Liver (tissue), 9 donors: ENCODE measurements around the gene CHODL. TPM values are rescaled to one million over a fixed set of nuclear protein-coding genes. Genes with fewer than 3 reads are reported as not detected.

Experiments
- DNase-seq: peaks from one replicate; pipeline ENCODE4 v3.0.0-alpha.2; 2017; ENCODE audit warnings: low spot score
- H3K27ac ChIP-seq, 2 donors: one replicate each; pipeline ENCODE4 v1.7.0; 2013; ENCODE audit warnings: inconsistent platforms in 2 of 2, low read length in 2 of 2, control low read depth in 1 of 2, low read depth in 1 of 2, mild to moderate bottlenecking in 1 of 2
- H3K27me3 ChIP-seq, 4 donors: one replicate each; pipeline versions ENCODE4 v1.6.1 to v1.7.0; 2013; ENCODE audit warnings: low read length in 3 of 4, inconsistent platforms in 1 of 4, mild to moderate bottlenecking in 1 of 4, moderate library complexity in 1 of 4; ENCODE audit not compliant: control insufficient read depth in 4 of 4, insufficient read depth in 4 of 4
- H3K36me3 ChIP-seq, 4 donors: one replicate each; pipeline versions ENCODE4 v1.6.1 to v1.7.0; 2013; ENCODE audit warnings: low read length in 3 of 4, mild to moderate bottlenecking in 3 of 4, low read depth in 1 of 4, moderate library complexity in 1 of 4; ENCODE audit not compliant: control insufficient read depth in 4 of 4, insufficient read depth in 3 of 4
- H3K4me1 ChIP-seq, 4 donors: one replicate each; pipeline versions ENCODE4 v1.6.1 to v1.7.0; 2013; ENCODE audit warnings: low read length in 3 of 4, mild to moderate bottlenecking in 3 of 4, moderate library complexity in 1 of 4; ENCODE audit not compliant: control insufficient read depth in 4 of 4, insufficient read depth in 4 of 4
- H3K4me3 ChIP-seq, 3 donors: one replicate each; pipeline versions ENCODE4 v1.6.1 to v1.7.0; 2013; ENCODE audit warnings: low read length in 3 of 3, control low read depth in 1 of 3, low read depth in 1 of 3, mild to moderate bottlenecking in 1 of 3
- H3K9ac ChIP-seq, 2 donors: one replicate each; pipeline ENCODE4 v1.7.0; 2013; ENCODE audit warnings: low read length in 2 of 2, mild to moderate bottlenecking in 2 of 2, moderate library complexity in 2 of 2, control low read depth in 1 of 2, low read depth in 1 of 2
- H3K9me3 ChIP-seq, 4 donors: one replicate each; pipeline versions ENCODE4 v1.6.1 to v1.7.0; 2013; ENCODE audit warnings: low read length in 3 of 4; ENCODE audit not compliant: control insufficient read depth in 4 of 4
- ATF3 ChIP-seq: IDR thresholded peaks from 2 replicates; pipeline ENCODE4 v1.6.1; 2016; ENCODE audit warnings: antibody characterized with exemption
- EGR1 ChIP-seq, 2 donors: IDR thresholded peaks; 2 replicates each; pipeline ENCODE4 v1.6.1; 2016 to 2018; ENCODE audit warnings: antibody characterized with exemption in 2 of 2, low read depth in 2 of 2
- FOXA1 ChIP-seq: IDR thresholded peaks from 2 replicates; pipeline ENCODE4 v1.6.1; 2016; ENCODE audit warnings: antibody characterized with exemption
- NR2F2 ChIP-seq: IDR thresholded peaks from 2 replicates; pipeline ENCODE4 v1.6.1; 2016; ENCODE audit warnings: antibody characterized with exemption
- RAD21 ChIP-seq, 2 donors: IDR thresholded peaks; 2 replicates each; pipeline ENCODE4 v1.6.1; 2016; ENCODE audit warnings: antibody characterized with exemption in 2 of 2, mild to moderate bottlenecking in 2 of 2
- REST ChIP-seq: IDR thresholded peaks from 2 replicates; pipeline ENCODE4 v1.6.1; 2016; ENCODE audit warnings: antibody characterized with exemption, mild to moderate bottlenecking
- SP1 ChIP-seq: IDR thresholded peaks from 2 replicates; pipeline ENCODE4 v1.6.1; 2018; ENCODE audit warnings: antibody characterized with exemption, mild to moderate bottlenecking
- TAF1 ChIP-seq: conservative IDR thresholded peaks from 2 replicates; pipeline ENCODE4 v1.6.1; 2016; ENCODE audit warnings: antibody characterized with exemption, mild to moderate bottlenecking
- YY1 ChIP-seq: IDR thresholded peaks from 2 replicates; pipeline ENCODE4 v1.6.1; 2016; ENCODE audit warnings: antibody characterized with exemption, mild to moderate bottlenecking
- WGBS: extraction: QIAGEN DNeasy Blood & Tissue Kit; methylation state at CpG from one replicate; pipeline ENCODE4 v1.1.7; 2013; 5-methylcytosine and 5-hydroxymethylcytosine counted together
- polyA plus RNA-seq, 2 donors: library from polyadenylated mRNA; stranded (reverse) in 1 of 2; unstranded in 1 of 2; fragments of 200-250 nt in 1 of 2; fragments of >200 nt in 1 of 2; fragmentation: Nextera tagmentation in 1 of 2; extraction: Ambion mirVana in 1 of 2; gene quantifications; one replicate each; pipeline versions ENCODE4 v1.2.1 to v1.2.3, GENCODE V29; 2013 to 2015
- total RNA-seq, 2 donors: library from RNA; depleted of rRNA; stranded (reverse); fragments of >200 nt; gene quantifications; one replicate each; pipeline ENCODE4 v1.2.3, GENCODE V29; 2014
- TF ChIP-seq, protein P1 (sequence below): fragments of 150-350 bp; IDR thresholded peaks from 2 replicates; pipeline ENCODE4 v1.5.1; 2017; ENCODE audit warnings: improper control_type of control experiment, low read depth, low read length; ENCODE audit not compliant: missing input control
- TF ChIP-seq, protein P2 (sequence below): IDR thresholded peaks from 2 replicates; pipeline ENCODE4 v1.6.1; 2016; ENCODE audit warnings: antibody characterized with exemption
- TF ChIP-seq, protein P3 (sequence below): IDR thresholded peaks from 2 replicates; pipeline ENCODE4 v1.6.1; 2016; ENCODE audit warnings: antibody characterized with exemption
- donor health status: healthy.
- donor health status: healthy.
- donor health status: healthy.
- donor health status: healthy.
- donor health status: healthy.

The CHODL gene
- total and polyA plus RNA-seq, 4 donors = 0.22 TPM; not detected in 3

DNA sequence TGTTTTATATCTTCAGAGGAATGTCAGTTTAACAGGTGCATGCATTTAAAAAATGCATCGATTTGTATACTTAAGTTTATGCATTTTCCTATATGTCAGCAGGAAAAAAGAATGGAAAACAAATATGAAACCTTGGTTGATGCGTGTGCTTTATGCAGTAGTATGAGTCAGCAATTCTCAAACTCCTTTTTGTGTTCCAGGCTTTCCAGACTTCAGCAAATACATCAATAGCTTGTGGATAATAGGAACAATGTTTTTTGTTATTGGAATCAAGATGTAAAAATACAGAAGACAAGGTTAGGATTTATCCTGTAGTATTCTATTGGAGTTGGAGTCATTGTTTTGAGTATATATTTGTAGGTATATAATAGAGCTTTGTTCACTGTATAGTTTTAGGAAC lies 45.2 kb downstream of the CHODL start:
- peaks cover 0 to 9% (median 0%) of the 10 kb centered on the region in 4 donors for H3K27me3 ChIP-seq
- H3K4me3 ChIP-seq = no peak overlapping the region
- no peaks in the 10 kb centered on the region for H3K9me3 ChIP-seq
- no peak overlapping the region for H3K9ac ChIP-seq
- no peak for DNase-seq
- WGBS = 47% methylated on average over 2 of the region's 2 CpGs
- H3K36me3 ChIP-seq = no peaks in the 10 kb centered on the region
- no peak overlapping the region for H3K27ac ChIP-seq
- TF ChIP-seq SP1 = no peak
- no peak for TF ChIP-seq FOXA1
- TF ChIP-seq, protein P1, sequence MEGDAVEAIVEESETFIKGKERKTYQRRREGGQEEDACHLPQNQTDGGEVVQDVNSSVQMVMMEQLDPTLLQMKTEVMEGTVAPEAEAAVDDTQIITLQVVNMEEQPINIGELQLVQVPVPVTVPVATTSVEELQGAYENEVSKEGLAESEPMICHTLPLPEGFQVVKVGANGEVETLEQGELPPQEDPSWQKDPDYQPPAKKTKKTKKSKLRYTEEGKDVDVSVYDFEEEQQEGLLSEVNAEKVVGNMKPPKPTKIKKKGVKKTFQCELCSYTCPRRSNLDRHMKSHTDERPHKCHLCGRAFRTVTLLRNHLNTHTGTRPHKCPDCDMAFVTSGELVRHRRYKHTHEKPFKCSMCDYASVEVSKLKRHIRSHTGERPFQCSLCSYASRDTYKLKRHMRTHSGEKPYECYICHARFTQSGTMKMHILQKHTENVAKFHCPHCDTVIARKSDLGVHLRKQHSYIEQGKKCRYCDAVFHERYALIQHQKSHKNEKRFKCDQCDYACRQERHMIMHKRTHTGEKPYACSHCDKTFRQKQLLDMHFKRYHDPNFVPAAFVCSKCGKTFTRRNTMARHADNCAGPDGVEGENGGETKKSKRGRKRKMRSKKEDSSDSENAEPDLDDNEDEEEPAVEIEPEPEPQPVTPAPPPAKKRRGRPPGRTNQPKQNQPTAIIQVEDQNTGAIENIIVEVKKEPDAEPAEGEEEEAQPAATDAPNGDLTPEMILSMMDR = no peak
- no peak for TF ChIP-seq RAD21 (IDR thresholded peaks at IDR 0.05)
- no peak for TF ChIP-seq YY1
- no peak for TF ChIP-seq TAF1
- TF ChIP-seq EGR1 (IDR thresholded peaks at IDR 0.05; ENCODE audit: low read depth in 2 of 2) = no peak
- TF ChIP-seq NR2F2 = no peak
- TF ChIP-seq, protein P2, sequence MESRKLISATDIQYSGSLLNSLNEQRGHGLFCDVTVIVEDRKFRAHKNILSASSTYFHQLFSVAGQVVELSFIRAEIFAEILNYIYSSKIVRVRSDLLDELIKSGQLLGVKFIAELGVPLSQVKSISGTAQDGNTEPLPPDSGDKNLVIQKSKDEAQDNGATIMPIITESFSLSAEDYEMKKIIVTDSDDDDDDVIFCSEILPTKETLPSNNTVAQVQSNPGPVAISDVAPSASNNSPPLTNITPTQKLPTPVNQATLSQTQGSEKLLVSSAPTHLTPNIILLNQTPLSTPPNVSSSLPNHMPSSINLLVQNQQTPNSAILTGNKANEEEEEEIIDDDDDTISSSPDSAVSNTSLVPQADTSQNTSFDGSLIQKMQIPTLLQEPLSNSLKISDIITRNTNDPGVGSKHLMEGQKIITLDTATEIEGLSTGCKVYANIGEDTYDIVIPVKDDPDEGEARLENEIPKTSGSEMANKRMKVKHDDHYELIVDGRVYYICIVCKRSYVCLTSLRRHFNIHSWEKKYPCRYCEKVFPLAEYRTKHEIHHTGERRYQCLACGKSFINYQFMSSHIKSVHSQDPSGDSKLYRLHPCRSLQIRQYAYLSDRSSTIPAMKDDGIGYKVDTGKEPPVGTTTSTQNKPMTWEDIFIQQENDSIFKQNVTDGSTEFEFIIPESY = no peak
- H3K4me1 ChIP-seq = no peaks in the 10 kb centered on the region

- peaks cover 0 to 4% (median 0%) of the 10 kb centered on the region in 4 donors for H3K27me3 ChIP-seq
- H3K9me3 ChIP-seq = no peaks in the 10 kb centered on the region
- no peaks in the 10 kb centered on the region for H3K36me3 ChIP-seq
- H3K9ac ChIP-seq = no peak overlapping the region
- H3K4me3 ChIP-seq = no peak overlapping the region
- H3K27ac ChIP-seq = no peak overlapping the region
- 79% methylated on average over 9 of the region's 9 CpGs for WGBS
- H3K4me1 ChIP-seq = no peaks in the 10 kb centered on the region
- DNase-seq = no peak
- no peak for TF ChIP-seq ATF3
- TF ChIP-seq, protein P3, sequence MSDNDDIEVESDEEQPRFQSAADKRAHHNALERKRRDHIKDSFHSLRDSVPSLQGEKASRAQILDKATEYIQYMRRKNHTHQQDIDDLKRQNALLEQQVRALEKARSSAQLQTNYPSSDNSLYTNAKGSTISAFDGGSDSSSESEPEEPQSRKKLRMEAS = no peak
- TF ChIP-seq TAF1 = no peak
- no peak for TF ChIP-seq NR2F2
- no peak for TF ChIP-seq YY1
- no peak for TF ChIP-seq EGR1 (IDR thresholded peaks at IDR 0.05; ENCODE audit: low read depth in 2 of 2)
- no peak for TF ChIP-seq REST
- no peak for TF ChIP-seq FOXA1
- TF ChIP-seq RAD21 (IDR thresholded peaks at IDR 0.05) = no peak
Observed at GRCh38 chr21:18294100-18294499, 49.5 kb downstream of the CHODL start.
